Lung microvascular endothelial cell (primary cell): ENCODE results near the gene VPS11. TPM values are rescaled to one million over a fixed set of nuclear protein-coding genes. Genes with fewer than 3 reads are reported as not detected.
A peak's percentile ranks its signal among the peaks of the same experiment; 100 is the strongest.

Experiments used
- DNase-seq, 2 donors: peaks; one replicate each; pipeline versions ENCODE4 v3.0.0 to v3.0.0-alpha.2; 2010; ENCODE audit warnings: low read depth in 2 of 2
- total RNA-seq: library from RNA; depleted of rRNA; stranded (reverse); fragments of >200 nt; gene quantifications from 2 replicates; pipeline ENCODE4 v1.2.1, GENCODE V29; 2014

The VPS11 gene
- total RNA-seq, 1 donor from 2014 or later = 23.4 TPM

DNA sequence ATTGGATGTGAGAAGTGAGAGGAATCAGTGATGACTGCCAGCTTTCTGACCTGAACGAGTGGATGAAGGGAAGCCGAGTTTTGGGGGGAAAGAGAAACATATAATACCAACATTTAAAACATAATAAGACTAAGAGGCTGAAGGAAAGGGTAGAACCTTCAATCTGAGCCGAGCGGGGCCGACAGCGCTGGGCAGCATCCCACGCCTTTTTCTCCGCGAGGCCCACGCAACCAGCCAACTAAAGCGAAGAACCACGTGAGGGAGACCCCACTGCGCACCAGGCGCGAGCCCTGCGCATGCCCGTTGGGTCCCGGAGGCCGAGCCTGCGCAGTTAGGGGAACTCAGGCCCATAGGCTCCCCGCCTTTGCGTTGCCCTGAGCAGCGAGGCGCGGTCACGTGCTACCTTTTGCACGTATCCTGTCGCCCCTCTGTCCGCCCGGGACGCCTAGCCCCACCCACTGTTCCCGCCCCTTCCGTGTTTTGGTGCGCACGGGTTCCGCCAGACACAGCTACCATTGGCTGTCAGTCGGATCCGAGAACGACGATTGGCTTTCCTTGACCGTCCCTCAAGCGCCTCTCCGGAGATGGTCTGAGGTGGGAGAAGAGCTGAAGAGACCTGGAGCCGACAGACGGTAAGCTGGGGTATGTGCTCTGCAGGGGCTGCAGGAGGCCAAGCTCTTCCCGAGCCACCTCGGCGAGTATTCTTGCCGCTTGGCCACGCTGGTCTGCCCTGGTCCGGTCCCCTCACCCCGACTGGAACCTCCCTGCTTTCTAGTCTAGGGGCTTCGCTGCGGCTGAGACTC is 53.6 kb downstream of the VPS11 start, which contains the start of gene HINFP:
TSS of gene HINFP (plus strand) at position 573 of the 803 bp plus-strand sequence. CDS start 5,365 bp downstream, outside the sequence.
- DNase-seq = peak; percentile 99

DNA sequence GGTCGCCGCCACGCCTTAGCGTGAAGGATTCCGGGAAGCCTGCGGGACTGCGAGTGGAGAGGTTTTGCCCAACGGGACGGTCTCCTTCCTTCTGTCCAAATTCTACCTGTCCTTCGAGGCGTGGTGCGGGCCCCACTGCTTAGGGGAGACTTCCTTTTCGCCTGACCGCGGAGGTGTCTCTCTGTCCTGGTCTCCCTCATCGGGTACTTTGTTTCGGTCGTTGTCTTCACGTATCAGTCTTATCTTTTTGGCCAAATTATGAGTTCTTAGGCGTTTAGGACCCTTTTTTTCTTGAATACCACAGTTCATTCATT is 54.1 kb downstream of the VPS11 start:
- DNase-seq = no peak

DNA sequence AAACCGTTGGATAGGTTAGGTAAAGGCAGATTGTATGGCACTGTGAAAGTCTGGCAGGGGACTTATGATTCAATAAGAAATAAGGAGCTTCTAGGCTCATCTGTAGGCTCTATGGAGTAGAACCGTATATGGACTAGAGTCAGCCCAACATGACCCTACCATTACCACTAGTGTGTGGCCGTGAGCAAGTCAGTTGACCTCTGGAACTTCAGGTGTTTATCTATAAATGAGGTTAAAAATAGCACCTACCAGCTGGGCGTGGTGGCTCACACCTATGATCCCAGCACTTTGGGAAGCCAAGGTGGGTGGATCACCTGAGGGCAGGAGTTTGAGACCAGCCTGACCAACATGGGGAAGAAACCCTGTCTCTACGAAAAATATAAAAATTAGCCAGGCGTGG is 58.2 kb downstream of the VPS11 start:
- DNase-seq = no peak

DNA sequence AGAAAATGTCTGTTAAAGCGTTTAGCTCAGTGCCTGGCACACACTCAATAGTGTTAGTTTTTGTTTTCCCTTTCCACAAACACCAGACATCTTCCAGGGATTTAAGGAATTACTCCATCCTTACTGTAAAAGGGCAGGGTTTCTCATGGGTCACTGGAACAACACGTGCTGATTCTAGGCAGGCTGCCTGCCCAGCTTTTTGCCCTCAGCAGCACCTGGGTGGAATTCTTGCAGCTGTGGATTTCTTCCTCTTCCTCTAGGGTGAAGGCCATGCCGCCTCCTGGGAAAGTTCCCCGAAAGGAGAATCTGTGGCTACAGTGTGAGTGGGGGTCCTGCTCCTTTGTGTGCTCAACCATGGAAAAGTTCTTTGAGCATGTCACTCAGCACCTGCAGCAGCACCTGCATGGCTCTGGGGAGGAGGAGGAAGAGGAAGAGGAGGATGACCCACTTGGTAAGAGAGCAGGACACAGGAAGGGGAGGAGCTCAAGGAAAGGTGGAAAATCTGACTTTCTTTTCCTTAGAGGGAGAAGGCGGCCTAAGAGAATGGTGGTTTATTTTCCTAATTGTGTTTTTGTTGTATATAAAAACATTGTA is 59.2 kb downstream of the VPS11 start:
- DNase-seq = no peak

DNA sequence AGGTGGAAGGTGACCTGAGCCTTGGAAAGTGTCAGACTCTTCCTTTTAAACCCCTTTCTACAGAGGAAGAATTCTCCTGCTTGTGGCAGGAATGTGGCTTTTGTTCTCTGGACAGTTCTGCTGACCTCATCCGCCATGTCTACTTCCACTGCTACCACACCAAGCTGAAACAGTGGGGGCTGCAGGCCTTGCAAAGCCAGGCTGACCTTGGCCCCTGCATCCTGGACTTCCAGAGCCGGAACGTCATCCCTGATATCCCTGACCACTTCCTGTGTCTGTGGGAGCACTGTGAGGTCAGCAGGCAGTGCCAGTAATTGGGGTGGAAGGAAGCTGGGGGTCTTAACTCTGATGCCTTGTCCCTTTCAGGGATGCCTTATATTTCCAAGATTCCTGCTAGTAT is 63.0 kb downstream of the VPS11 start:
- peak; percentile 41 to 48 for DNase-seq

Other genes starting within 250 kb of the VPS11 start
- gene CXCR5, start 183.9 kb upstream of the VPS11 start, total RNA-seq = not detected in 2 replicates
- 4.6 and 5.9 TPM in 2 replicates for gene BCL9L, start 141.9 kb upstream of the VPS11 start, total RNA-seq
- gene UPK2, start 111.5 kb upstream of the VPS11 start, total RNA-seq = not detected in 2 replicates
- gene FOXR1, start 96.1 kb upstream of the VPS11 start, total RNA-seq = not detected in 2 replicates
- gene CENATAC, start 69.7 kb upstream of the VPS11 start, total RNA-seq = 4.4 and 8.5 TPM in 2 replicates
- 413 and 578 TPM in 2 replicates for gene RPS25, start 49.5 kb upstream of the VPS11 start, total RNA-seq
- gene TRAPPC4, start 49.1 kb upstream of the VPS11 start, total RNA-seq = 73.2 and 89.8 TPM in 2 replicates
- 9.9 and 10.2 TPM in 2 replicates for gene SLC37A4, start 36.9 kb upstream of the VPS11 start, total RNA-seq
- 118 and 150 TPM in 2 replicates for gene HYOU1, start 10.6 kb upstream of the VPS11 start, total RNA-seq
- gene HMBS, start 17.1 kb downstream of the VPS11 start, total RNA-seq = 3.0 and 4.6 TPM in 2 replicates
- 10.7 and 16.3 TPM in 2 replicates for gene DPAGT1, start 34.0 kb downstream of the VPS11 start, total RNA-seq
- gene C2CD2L, start 39.5 kb downstream of the VPS11 start, total RNA-seq = 1.7 and 2.8 TPM in 2 replicates
- 9.4 and 11.7 TPM in 2 replicates for gene HINFP, start 53.8 kb downstream of the VPS11 start, total RNA-seq
- gene ABCG4, start 81.2 kb downstream of the VPS11 start, total RNA-seq = 0.22 TPM in 1 of 2 replicates, not detected in the other
- gene NLRX1, start 100.9 kb downstream of the VPS11 start, total RNA-seq = 9.8 and 11.1 TPM in 2 replicates
- not detected in 2 replicates for gene NHERF4, start 117.7 kb downstream of the VPS11 start, total RNA-seq
- 6.2 and 7.8 TPM in 2 replicates for gene CBL, start 138.5 kb downstream of the VPS11 start, total RNA-seq
- gene MCAM, start 249.3 kb downstream of the VPS11 start, total RNA-seq = 48.4 and 268 TPM in 2 replicates